NCI-H526 treated with DMSO at 0.1 percent for 48 hours (cell line): ENCODE measurements around the gene CISD2.
"Not testable (repeated sequence)": the region's sequence is repeated elsewhere in the genome, so short reads cannot be mapped to it uniquely, and the experiment has no call there.

Source experiments
- DNase-seq: peaks from one replicate; lab custom pipeline; 2025; lab: John Stamatoyannopoulos, UW

Gene CISD2, protein sequence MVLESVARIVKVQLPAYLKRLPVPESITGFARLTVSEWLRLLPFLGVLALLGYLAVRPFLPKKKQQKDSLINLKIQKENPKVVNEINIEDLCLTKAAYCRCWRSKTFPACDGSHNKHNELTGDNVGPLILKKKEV

DNA sequence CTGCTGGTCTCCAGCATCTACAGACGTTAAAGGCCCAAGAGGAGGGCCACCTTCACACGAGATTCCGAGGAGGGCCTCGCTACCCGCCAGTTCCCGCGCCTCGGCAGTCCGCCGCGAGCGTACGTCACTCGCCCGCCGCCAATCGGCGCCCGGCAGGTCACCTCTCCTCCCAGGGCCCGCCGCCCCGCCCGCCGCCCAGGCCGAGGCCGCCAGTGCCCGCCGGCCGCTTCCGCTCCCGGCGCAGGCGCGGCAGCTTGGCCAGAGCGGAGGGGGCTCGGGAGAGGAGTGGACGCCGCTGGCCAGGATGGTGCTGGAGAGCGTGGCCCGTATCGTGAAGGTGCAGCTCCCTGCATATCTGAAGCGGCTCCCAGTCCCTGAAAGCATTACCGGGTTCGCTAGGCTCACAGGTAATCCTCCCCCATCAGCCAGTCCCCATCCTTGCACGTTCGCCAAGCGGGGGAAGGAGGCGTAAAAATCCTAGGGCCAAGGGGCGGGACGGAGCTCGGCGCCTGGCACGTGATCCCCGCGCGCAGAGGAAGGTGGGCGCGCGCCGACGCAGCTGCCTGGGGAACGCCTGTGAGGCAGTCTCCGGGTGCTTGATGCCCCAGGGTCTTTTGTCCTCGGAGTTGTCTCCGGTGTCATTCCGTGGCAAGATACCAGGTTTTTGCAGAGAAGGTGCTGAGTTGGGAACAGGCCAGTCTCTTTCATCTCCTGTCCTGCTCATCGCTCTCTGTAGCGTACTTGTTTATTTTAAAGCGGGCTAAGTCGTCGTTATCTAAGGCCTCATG, at the start of gene CISD2:
Gene CISD2 (plus strand): TSS at position 212 of the 788 bp plus-strand sequence. CDS start 93 bp downstream, at position 305.
- peak; percentile 82 for DNase-seq

DNA sequence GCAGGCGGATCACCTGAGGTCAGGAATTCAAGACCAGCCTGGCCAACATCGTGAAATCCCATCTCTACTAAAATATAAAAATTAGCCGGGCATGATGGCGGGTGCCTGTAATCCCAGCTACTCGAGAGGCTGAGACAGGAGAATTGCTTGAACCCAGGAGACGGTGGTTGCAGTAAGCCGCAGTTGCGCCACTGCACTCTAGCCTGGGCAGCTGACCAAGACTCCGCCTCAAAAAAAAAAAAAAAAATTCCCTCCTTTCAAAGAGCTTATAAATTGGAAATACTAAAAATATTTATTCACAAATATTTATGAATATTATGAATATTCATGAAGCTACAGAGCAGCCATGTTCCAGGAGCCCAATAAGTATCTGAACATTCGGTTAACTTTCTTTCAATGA, 49.7 kb upstream of the CISD2 start:
- DNase-seq = not testable (repeated sequence)

DNA sequence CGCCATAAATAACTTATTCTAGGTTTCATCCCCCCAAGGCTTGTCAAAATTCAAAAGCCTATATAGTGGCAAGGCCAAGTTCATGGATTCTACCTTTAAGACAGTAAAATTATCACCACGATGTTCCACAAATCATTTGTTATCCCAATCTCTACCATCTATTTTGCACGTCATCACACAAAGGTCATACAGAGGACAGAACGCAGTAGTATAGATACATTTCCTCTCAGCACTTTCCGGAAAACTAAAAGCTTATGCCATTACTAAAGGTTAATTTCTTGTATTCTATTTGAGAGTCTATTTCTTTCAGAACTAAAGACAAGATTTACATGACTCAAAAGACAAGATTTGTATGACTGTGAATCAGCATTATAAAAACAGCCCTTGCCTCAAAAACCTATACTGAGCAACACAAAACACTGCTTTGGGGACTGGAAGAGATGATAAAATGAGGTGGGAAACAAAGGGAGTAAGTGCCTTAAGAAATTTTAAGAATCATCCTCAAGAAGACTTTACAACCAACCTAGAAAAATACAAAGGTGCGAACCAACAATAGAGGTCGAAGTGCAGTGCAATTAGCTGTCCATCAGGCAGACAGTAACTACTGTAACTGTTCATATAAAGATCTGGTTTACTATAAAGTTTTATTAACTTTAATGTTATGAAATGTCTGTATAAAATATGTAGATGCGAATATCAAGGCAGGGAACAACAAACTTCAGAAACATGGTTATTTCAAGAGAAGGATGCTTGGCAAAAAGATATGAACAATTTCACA, 49.0 kb upstream of the CISD2 start:
- DNase-seq = no peak

DNA sequence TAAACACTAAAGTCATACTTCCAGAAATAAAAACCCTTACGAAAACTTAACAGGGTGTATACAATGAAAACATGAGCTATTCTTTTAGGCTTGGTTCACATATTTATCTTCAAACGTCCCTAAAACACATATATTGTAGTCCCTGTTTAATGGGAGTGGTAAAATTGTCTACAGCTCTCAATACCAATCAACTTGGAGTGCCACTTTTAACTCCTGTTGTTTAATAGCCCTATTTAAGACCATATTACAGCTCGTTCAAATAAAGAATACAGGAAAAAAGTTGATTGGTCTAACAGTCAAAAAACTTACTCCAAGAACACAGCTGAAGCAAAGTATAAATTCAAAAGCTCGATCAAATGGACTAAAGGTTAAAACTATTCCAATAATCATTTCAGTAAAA, 45.3 kb upstream of the CISD2 start:
- no peak for DNase-seq

DNA sequence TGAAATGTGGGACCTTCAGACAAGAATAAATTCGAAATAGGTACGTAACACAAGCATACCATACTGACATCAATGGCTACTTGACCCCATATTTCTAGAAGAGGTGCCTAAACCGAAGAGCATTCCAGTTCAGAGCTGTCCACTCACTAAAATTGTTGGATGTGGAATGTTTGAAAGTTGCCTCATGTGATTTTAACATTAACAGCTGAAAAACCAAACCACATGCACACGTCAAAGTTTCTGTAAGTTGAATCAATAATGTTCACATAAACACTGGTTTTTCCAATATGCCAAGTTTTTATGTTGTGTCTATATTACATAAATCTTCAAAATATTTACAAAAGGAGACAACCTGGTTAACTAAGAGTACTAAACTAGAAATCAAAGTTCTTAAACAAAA, 44.9 kb upstream of the CISD2 start:
- DNase-seq = no peak

DNA sequence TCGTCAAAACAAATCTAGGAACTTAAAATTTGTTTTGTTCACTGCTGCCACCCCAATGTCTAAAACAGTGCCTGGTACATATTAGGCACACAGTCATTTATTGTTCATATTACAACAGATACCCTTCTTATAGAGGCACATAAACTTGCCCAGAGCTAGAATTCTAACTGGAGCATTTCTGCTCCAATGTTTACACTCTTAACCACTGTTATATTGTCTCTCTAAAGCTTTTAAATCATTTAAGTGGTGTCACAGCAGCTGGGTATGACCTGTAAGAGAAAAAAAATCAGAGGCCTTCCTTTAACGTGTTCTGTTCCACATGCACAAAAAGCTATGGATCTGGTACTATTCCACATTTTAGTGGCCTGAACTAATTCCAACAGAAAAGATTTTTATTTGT, 44.4 kb upstream of the CISD2 start:
- DNase-seq = no peak

DNA sequence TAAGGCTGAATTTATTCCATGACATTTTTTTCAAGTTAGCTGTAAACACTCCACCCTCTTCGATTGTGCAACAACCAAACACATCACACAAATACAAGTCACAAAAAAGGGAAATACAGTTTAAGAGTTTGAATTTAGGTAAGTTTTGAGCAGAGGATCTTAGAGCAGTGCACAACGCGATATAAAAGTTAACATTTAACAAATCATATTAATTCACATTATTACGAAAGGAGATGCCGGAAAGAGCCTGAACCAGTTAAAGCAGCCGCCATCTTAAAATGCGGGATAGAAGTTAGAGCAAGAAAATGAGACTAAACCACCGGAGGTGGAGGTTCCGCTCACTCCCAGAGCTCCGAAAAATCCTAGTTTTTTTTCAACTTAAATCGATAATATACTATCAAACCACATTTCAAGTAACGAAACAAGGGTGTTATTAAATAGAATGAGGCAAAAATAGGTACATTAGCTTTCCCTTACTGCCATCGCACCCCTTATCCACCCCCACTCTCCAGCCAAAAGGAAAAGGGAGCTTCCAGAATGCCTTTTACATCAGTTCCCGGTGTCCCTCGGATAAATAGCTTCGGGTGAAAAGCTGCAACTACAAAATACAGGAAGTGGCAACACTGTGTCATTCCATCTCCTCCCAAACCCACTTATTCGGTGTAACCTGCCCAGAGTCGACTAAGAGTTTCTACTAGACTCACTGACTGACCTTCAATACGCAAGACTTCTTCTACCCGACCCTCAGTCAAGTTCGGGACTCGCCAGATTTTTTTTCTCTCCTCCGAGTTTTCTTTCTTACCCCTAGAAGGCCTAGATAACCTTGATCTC, 43.3 kb upstream of the CISD2 start:
- DNase-seq = peak; percentile 47

DNA sequence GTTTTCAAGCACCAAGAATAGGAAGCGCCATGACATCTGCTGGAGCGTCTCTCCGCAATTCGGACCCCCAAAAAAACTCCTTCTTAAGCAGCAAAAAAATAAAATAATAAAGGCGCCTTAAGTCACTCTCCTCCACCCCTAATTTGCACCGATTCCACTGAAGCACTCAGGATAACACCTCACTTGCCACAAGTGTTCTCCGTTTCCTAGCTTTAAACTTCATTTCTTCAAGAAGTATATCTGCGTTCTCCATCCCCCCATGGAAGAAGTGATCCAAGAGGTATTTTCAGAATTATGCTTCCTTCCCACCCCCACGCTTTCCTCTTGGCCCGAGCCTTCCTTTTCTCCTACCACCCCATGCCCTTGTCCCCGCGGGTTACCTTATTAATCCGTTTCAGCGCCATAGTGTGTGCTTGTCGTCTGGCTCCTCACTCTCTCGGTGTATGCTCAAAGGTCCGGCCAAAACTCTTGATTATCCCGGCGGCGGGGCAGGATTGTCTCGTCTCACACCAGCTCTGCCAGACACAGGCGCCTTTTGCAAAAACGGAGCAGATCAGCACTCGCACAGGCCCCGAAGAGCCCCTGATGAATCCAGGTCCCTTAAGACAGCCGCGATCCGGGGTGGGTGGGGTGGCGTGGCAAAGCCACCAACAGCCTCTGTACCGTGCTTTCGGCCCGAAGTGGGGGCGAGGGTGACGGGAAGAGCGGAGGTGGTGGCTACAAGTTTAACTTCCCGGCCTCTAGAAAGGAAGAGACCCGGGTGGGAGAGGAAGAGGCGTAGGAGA, 42.5 kb upstream of the CISD2 start:
- DNase-seq = no peak

DNA sequence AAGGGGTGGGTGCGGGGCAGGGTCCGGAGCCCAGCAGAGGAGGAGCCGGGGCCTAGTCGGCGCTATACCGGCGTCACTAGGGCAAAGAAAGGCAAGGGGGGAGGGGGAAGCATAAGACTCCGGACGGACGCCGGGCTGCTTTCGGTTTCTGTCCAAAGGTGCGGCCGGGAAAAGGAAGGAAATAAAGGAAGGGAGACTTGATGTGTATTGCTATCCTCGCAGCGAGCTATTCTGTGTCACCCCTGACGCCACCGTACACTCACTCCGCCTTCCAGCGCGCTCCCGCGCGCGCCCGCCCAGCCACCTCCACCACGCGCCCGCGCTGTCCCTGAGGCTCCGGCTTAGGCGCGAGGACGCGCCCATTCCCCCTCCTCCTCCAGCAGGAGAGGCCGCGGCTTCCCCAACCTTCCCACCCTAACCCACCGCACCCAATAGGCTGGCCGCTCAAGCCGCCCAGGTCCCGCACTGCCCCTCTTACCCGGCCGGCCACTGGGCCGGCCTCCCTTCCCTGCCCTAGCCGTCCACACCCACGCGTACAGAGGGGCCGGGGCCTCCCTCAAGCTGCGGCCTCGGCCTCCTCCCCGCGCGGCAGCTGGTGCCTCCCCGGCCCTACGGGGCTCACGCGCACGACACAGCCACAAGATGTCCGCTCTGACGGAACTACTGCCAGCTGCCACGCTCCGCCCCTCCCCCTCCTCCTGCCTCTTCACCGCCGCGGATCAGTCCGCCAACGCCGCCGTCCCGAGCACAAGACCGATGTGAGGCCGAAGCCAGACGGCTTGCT, 41.7 kb upstream of the CISD2 start, which contains the start of gene UBE2D3:
Gene UBE2D3 (minus strand): TSS at position 662 of the 784 bp plus-strand sequence. CDS start 1,043 bp downstream, outside the sequence.
- DNase-seq = peak; percentile 89

DNA sequence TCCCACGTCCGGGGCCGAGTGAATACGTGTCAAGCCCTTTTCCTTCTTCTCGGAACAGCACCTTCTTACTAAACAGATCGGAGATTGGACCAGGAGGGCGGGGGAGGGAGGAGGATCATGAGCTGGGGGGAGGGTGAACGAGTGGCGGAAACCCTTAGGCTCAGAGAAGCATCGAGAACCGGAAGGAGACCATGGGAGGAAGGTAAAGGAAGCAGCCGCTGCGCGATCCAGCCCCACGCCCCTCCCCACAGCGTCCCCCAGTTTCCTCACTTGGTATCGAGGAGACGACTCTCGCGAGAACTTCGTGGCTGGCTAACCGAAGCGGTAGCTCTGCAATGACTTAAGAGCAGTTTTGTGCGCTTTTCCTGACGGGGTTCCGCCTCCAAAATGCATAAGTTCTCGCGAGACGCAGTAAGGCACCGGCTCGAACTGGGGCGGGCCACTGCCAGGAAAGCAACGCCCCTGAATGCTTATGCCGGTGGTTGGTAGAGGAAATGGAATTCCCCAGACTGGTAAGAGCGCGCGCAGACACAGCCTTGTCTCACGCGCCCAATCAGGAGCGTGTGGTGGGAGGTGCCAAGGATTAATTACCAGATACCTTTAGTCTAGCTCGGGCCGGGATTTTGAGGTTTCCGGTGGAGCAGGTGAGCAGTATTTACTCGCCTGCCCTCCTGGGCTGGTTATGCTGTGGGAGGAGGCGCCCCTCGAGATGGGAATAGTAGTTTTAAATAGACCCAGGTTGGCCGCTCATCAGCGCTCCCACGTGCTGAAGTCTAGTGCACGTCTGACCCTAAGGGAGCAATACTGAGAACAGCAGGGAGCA, 40.9 kb upstream of the CISD2 start:
- peak; percentile 96 for DNase-seq

DNA sequence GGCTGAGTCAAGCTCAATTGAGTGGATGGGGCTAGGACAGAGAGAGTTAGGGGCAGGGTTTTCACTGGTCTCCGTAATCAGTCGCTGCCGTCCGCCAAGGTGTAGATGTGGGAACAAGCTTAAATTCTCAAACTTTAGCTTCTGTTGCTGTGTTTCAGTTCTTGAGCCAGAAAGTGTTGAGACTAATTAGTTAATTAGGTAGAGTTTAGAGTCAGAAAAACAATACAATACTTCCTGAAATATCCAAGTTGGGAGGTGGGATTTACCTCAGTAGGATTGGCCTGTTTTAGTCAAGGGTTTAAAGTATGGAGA, 40.3 kb upstream of the CISD2 start:
- no peak for DNase-seq

DNA sequence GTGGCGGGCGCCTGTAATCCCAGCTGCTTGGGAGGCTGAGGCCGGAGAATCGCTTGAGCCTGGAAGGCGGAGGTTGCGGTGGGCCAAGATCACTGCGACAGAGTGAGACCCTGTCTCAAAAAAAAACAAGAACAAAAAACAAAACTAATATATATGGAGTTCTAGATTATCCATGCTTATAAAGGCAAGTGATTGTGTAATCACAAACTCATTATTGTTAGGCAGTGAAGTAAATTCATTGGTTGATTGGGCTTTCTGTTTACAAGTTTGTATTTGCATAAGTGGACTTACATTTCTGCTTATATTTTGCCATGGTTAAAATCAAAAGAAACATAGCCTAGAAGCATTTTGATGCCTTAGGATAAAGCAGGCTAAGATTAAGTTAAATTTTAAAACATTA, 39.0 kb upstream of the CISD2 start:
- DNase-seq = no peak

DNA sequence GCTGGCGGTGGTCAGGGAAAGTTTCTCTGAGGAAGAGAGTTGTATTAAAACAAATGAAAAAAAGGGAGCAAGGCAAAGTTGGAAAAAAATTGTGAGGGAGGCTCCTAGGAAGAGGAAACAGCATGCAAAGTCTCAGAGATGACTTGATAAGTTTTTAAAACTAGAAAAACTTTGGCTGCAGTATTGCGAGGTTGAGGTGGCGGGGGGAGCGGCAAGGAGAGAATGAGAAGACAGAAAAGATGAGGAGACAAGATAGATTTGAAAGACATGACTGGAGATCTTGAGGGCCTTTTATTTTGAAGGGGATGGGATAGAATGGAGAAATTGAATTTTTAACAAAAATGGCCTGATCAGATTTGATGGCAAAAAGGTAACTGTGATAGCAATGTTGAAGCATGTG, 36.7 kb upstream of the CISD2 start:
- DNase-seq = no peak

DNA sequence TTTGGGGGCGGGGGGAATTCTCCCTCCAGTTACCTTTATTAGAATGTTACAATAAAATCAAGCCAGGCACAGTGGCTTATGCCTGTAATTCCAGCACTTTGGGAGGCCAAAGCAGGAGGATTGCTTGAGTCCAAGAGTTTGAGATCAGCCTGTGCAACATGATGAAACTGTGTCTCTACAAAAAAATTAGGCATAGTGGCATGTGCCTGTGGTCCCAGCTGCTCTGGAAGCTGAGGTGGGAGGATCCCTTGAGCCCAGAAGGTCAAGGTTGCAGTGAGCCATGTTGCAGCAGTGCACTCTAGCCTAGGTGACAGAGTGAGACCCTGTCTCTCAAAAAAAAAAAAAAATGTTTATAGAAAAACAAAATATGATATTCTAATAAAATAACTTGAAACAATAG, 36.1 kb upstream of the CISD2 start:
- no peak for DNase-seq

DNA sequence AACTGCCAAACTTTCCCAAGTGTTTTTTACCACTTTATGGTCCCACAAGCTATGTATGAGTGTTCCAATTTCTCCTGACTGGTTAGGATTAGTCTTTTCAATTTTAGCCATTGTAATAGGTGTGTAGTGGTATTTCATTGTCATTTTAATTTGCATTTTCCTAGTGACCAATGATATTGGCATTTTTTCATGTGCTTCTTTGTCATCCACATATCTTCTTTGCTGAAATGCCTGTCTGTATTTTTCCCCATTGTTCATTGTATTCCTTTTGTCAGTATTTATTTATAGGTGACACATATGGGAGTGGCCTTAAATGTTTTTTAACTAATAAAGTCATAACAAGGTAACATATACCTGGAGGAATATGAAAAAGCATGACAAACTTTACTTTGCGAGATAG, 32.2 kb upstream of the CISD2 start:
- no peak for DNase-seq

DNA sequence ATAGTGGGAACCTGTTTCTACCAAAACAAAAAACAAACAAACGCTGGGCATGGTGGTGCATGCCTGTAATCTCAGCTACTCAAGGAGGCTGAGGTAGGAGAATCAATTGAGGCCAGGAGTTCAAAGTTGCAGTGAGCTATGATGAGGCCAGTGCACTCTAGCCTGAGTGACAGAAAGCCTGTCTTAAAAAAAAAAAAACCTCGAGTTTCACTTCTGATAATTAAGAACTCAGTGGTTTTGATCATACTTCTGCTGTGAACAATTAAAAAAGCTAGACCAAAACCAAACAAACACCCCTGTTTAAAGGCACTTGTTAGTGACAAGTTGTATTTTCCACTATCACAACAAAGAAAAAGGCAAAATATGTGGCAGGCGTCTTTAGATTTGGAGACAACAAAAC, 26.4 kb upstream of the CISD2 start:
- no peak for DNase-seq

DNA sequence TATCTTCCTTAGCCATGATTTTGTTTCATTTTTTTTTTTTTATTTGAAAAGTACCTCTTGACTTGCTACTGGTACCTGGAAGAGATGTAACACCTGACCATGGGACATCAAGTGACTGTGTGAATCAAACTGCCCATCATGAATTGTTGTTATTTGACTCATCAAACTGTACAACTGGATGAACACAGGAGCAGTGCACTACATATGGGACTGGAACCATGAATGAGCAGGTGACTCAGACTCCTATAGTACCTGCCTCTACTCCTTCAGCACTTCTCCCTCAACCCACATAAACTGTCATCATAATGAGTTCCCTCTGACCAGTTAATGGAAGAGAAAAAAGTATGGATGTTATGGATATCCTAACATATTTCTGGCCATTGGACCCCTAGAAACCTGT, 25.5 kb upstream of the CISD2 start:
- DNase-seq = no peak

DNA sequence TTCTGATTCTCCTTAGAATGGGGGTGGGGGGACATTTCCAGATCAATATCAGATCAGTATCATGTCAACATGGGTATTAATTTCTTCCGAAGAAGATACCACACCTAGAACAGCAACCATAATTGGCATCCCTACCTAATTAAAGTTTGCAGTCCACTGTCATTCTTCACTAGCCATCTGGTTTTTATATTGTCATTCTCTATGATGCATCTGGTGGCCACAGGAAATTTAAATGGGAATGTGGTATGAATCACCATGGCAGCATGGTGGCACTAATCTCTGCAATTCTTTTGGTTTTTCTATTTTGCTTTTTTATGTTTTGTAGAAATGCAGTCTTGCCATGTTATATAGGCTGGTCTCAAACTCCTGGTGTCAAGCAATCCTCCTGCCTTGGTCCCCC, 24.9 kb upstream of the CISD2 start:
- no peak for DNase-seq

DNA sequence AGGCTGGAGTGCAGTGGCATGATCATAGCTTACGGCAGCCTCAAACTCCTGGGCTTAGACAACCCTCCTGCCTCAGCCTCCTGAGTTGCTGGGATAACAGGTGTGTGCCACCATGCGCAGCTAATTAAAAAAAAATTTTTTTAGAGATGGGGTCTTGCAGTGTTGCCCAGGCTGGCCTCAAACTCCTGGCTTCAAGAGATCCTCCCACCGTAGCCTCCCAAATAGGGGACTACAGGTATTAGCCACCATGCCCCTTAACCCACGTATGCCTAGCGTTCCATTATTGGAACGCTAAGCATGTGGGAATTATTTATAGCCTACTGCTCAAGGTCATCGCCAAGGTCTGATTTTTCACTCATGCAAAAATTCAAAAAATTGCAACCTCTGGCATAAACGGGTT, 21.1 kb upstream of the CISD2 start:
- no peak for DNase-seq

DNA sequence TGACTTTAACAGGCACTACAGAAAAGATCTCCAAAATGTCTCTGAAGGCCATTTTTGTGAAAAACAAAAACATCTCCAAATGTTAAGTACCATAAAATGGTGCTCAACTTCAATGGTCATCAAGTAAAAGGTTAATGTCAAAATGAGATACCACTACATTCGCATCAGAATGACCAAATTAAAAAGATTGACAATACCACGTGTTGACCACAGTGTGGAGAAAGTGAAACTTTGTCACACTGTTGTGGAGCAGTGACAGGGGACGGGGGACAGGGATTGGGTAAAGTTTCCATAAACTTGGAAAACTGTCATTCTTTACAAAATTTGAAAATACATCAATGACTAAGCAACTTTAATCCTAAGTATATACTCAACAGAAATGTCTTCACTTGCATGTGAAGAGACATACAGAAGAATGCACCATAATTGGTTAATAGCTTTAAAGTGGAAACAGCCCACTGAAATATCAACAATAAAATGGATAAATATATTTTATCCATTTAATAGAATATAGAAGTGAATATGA, 19.1 kb upstream of the CISD2 start:
- DNase-seq = no peak
